Hematopoietic multipotent progenitor cell treated with erythropoietin and hydrocortisone succinate and interleukin-3 and kit ligand, for 17 days (in vitro differentiated cells): ENCODE data around the gene RAB43.
"Not testable (repeated sequence)": the region's sequence is repeated elsewhere in the genome, so short reads cannot be mapped to it uniquely, and the experiment has no call there.

ENCODE experiments used
- DNase-seq: peaks from one replicate; pipeline ENCODE4 v3.0.0-alpha.2; 2015; ENCODE audit warnings: low spot score

Gene RAB43

DNA sequence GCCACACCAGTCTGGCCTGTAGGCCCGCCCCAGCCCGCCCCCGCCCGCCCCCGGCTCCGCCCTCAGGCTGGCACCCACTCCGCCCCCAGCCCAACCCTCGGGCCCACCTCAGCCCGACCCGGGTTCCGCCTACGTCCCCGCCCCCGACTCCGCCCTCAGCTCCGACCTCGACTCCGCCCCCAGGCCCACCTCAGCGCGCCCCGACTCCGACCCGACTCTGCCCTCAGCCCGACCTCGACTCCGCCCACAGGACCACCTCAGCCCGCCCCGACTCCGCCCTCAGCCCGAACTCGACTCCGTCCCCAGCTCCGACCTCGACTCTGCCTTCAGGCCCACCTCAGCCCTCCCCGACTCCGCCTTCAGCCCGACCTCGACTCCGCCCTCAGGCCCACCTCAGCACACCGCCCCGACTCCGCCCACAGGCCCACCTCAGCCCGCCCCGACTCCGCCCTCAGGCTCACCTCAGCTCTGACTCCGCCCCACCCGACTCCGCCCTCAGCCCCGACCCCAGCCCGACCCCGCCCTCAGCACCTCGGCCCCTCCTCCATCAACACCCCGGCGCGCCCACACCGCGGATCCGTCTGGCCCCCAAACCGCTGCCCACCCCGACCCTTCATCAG is at the start of gene RAB43:
Gene RAB43 (minus strand): TSS at position 13 of the 620 bp plus-strand sequence. CDS start 315 bp downstream, outside the sequence.
- DNase-seq = peak; percentile 72

DNA sequence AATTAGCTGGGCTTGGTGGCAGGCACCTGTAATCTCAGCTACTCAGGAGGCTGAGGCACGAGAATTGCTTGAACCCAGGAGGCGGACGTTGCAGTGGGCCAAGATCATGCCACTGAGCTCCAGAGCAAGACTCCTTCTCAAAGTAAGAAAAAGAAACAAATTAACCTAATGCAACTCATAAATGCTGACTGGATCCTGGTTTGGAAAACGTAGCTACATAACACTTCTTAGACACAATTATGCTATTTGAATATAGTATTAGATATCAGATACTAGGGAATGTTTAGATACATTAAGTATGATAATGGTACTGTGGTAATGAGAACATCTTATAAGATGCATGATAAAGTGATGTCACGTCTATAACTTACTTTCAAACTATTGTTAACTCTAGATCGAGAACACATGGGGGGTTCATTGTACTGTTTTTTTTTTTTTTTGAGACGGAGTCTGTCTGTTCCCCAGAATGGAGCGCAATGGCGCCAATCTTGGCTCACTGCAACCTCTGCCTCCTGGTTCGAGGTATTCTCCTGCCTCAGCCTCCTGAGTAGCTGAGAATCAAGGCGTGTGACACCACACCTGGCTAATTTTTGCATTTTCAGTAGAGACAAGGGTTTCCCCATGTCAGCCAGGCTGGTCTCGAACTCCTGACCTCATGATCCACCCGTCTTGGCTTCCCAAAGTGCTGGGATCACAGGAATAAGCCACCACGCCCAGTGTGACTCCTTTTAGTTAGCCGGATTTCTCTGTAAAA is 45.2 kb upstream of the RAB43 start:
- no peak for DNase-seq

GRCh38 chr3:129165594-129165993 is 44.0 kb upstream of the RAB43 start:
- DNase-seq = not testable (repeated sequence)

GRCh38 chr3:129164500-129164899 is 42.9 kb upstream of the RAB43 start:
- DNase-seq = no peak

- no peak for DNase-seq
Observed at GRCh38 chr3:129162729-129163579, 41.4 kb upstream of the RAB43 start.

- DNase-seq = no peak
Observed at GRCh38 chr3:129161860-129162271, 40.3 kb upstream of the RAB43 start.

- DNase-seq = peak; percentile 97
Observed at GRCh38 chr3:129160891-129161859, 39.6 kb upstream of the RAB43 start, which contains the start of gene ISY1. ISY1 (minus strand) TSS chr3:129161063; CDS start chr3:129160975, 88 bp downstream.

GRCh38 chr3:129144786-129145185 is 23.2 kb upstream of the RAB43 start:
- no peak for DNase-seq

GRCh38 chr3:129141011-129141410 is 19.4 kb upstream of the RAB43 start:
- not testable (repeated sequence) for DNase-seq

DNA sequence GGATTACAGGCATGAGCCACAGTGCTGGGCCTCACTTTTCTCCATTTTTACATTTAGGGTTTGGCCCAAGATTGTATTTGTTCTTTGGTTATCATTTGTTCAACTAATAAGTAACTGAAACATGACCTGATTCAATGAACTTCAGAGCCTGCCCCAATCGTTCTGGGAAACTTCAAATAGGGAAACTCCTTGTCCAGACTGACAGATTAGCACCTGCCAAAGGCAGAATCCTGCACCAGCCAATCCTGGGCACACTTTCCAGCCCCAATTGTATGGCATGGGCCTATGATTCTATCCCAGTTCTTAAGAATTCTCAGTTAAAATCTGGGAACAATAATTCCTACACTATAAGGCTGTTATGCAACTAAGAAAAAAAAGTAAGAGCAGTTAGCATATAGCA is 18.3 kb upstream of the RAB43 start:
- DNase-seq = no peak

- DNase-seq = not testable (repeated sequence)
Observed at GRCh38 chr3:129136275-129136674, 14.7 kb upstream of the RAB43 start.

GRCh38 chr3:129132097-129132866 is 10.7 kb upstream of the RAB43 start:
- DNase-seq = no peak

GRCh38 chr3:129131465-129132088 is 10.0 kb upstream of the RAB43 start:
- no peak for DNase-seq

DNA sequence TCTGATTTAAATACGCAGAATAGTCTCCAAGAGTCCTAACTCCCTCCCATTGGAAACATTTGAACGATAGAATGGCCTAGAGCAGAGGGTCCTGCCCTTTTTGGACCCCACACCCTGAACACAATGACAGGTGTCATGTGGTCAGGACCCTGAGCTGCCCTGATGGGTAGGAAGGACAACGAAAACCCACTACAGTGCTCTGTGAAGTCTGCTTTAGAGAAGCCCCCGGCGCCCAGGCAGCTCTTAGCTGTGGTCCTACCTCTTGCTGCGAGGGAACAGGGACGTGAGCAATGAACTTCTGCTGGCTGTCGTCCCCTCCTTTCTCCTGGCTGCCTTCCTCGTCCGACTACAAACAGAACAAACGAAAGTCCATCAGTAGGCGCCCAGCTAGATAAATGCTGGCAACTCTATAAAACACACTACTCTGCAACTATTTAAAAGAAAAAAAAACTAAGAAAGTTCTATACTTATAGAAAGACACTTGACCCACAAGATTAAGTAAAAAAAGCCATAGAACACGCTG is 8.7 kb upstream of the RAB43 start:
- no peak for DNase-seq

DNA sequence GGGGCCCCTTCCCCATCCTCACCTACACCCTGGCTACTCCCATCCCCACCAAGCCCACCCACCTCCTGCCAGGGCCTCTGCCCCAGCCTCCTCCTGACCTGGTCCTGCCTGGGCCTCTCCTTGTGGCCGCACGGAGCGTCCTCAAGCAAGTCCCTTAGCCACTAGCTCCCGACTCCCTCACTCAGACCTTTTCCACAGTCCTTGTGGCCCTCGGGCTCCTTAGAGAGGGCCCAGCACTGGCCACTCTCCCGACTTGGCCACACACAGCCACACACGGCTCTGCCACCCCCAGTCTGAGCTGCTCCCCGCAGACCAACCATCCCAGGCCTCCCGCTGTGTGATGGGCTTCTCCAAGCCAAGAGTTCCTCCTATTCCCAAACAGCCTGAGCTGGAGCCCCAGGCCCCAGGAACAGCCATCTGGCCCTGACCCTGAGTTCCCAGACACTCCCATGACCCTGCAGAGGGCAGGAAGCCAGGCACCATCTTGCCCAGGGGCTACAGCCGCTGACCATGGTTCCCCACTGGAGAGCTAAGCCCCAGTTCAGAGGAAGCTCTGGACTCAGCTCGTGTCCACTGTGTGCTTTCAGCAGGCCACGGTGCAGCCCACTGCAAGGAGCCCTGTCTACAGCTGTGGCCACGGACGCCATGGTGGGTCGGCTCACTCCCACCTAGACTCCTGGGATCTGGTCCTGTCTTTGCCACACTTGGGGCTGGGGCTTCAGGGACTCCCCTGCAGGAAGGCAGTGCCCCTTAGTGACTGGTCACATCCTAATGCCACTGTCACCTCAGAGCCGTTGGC is 7.0 kb upstream of the RAB43 start:
- no peak for DNase-seq

DNA sequence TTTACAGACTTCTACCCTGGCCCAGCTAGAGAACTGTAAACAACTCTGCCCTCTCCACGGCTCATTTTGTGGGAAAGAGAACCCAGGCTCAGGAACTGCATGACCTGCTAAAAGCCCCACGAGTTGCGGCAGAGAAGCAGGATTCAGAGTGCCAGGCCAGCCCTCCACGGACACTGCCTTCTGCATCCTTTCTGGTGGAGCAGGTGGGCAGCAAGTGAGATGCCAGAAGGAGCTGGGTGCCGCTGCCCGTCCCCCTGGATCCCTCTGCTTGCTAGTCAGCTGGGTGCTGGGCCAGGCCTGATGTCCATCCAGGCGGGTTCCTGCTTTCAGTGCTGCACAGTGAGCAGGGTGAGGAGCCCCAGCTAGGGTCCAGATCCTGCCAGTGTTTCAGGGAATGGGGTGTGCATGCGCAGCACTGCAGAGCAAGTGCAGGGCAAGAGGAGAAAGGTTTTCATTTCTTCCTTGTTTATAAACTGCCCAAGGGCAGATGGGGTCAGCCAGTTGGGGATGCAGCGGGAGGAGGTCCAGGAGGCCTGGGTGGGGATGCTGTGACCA is 5.2 kb upstream of the RAB43 start:
- no peak for DNase-seq

DNA sequence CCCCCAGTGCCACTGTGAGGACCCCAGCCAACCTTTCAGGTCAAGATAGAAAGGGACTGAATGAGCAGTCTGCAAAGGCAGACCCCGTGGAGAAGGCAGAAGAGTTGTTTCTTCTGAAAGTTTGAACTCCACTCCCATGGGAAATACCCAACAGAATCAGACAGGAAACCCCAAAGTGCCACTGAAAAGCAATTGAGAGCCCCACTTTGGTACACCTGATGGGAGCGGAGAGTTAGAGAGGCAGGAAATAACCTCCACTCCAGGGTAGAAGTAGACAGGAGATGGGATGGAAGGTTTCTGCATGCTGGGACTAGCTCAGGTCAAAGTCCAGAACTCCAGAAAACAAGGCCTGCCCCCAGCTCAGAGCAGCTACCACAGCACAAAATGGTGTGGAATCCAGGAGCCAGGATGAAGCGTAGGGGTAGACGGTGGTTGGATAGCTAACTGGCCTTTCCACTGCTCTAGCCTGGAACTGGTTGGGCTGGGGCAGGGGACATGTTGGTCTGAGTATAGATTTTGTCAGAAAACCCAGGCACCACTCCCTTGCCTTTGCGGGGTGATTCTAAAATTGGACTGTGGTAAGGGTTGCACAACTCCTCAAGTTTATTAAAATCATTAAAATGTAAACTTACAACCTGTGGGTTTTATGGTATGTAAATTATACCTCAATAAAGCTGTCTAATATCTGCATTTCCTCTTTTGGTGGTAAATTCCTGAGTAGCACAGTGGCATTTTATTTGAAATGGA is 1.9 kb upstream of the RAB43 start:
- no peak for DNase-seq

- no peak for DNase-seq
Observed at GRCh38 chr3:129122412-129123011, 908 bp upstream of the RAB43 start.
